Hepatocyte (in vitro differentiated cells): ENCODE results near the gene EEIG1.

Experiments used
- CTCF ChIP-seq: fragments of 200-600 bp; sonication (generic); IDR thresholded peaks from 2 replicates; pipeline ENCODE4 v1.5.1; 2016; ENCODE audit warnings: antibody characterized with exemption, mild to moderate bottlenecking; ENCODE audit not compliant: poor library complexity
- EZH2phosphoT487 ChIP-seq: fragments of 200-600 bp; sonication (generic); IDR thresholded peaks from one replicate; pipeline ENCODE4 v1.6.1; 2018; ENCODE audit warnings: antibody characterized with exemption, mild to moderate bottlenecking, low read depth, moderate library complexity; ENCODE audit not compliant: unreplicated experiment, severe bottlenecking

- no peak for TF ChIP-seq CTCF
- TF ChIP-seq EZH2phosphoT487: no peak
These were observed 11.9 kb downstream of the EEIG1 start for GRCh38 chr9:127968700-127969383.
